HG03066 (cell line): ENCODE results near the gene ALG9.
"Not testable (repeated sequence)": the region's sequence is repeated elsewhere in the genome, so short reads cannot be mapped to it uniquely, and the experiment has no call there.

ENCODE experiments used
- ATAC-seq: cut with Tn5 transposase; IDR thresholded peaks from one replicate; pipeline ENCODE4 v1.9.1; 2021; ENCODE audit warnings: low read depth; ENCODE audit not compliant: unreplicated experiment

Gene ALG9

DNA sequence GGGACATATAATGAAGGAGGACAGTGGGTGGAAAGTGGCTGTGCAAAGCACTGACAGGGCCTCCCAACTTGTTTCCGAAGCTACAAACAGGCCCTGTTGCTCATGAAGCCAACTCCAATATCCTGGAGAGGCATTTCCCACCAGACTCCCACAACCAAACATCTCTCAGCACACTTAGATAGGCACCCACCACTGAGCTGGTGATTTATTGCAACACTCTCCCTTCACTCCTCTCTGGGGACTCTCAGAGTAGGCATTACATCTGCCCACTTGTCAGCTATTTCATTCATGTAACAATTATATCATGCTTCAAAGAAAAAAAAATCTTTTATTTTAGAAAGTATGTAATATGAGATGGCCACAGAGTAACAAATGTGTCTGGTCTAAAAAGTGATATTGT lies 73.1 kb downstream of the ALG9 start:
- no peak for ATAC-seq

DNA sequence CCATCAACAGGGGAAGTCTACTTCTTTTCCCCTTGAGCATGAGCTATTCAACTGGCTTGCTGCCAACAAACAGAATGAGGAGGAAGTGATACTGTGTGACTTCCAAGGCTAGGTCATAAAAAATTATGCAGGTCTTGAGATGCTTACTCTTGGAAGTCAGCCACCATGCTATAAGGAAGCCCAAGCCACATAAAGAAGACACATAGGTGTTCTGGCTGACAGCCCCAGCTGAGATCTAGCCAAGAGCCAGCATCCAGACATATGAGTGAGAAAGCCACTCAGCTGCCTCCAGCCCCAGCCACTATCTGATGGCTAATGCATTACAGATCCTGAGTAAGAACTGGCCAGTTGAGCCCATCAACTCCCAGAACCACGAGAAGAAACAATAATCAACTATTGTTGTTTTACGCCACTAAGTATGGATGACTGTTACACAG lies 74.2 kb downstream of the ALG9 start:
- ATAC-seq = peak; percentile 56

DNA sequence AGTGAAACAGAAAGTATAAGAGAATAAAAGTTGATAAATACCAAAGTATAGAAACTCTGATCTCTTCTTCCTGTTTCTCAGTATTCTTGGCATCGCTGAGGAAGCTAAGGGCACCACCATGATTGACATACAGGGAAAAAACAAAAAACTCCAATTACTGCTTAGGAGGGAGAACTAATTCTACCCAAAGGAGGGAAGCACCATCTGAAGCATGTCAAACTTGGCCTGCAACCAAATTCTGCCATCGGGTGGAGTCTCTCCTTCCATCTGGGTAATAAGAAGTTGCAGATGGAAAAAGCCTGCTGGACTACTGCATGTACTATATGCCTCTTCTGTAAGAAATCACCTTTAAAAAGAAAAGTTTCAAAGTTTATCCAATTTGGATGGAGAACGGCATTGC lies 74.7 kb downstream of the ALG9 start:
- no peak for ATAC-seq

DNA sequence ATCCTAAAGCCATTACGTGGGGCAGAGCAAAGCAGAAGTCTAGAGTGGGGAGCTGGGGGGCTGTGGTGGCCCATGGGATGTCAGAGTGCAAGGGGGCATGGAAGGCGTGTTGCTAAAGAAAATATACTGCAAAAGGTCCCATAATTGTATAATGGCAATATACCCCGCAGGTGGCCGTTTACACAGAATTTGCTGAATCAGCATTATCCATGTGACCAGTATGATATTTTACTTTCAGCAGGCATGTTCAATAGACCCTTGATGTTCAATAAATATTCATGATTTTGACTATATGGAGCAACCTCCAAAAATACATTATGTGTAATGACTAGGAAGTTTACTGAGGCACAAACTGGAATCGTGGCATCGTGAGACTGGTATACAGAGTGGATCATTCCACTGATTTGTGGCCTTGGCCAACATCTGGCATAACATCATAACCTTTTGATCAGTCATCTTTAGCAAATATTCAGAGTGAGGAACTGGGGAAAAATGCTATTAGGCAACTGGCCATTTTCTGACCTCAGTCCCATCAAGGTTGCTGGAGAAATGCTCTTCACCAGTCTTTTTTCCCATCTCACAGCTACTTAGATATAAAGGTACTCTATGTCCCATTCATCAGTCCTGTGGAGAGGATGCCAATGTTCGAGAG lies 75.9 kb downstream of the ALG9 start:
- ATAC-seq = no peak

DNA sequence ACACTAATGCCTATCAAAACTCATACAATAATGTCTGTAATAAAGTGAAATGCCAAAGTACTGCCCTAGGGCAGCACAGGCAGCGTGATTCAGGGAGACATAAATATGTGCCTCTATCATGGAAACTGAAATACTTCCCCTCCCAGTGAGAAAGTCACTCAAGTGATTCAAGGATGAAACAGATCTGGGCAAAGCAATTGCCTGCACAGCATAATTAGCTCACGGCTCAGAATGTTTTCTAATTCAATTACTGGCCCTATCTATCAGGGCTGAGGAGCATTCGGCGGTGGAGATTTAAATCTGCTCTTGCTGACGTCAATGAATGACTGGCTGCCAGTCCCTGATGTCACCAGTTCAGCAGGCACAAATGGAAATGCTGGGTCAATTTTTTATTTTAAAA lies 77.5 kb downstream of the ALG9 start:
- no peak for ATAC-seq

DNA sequence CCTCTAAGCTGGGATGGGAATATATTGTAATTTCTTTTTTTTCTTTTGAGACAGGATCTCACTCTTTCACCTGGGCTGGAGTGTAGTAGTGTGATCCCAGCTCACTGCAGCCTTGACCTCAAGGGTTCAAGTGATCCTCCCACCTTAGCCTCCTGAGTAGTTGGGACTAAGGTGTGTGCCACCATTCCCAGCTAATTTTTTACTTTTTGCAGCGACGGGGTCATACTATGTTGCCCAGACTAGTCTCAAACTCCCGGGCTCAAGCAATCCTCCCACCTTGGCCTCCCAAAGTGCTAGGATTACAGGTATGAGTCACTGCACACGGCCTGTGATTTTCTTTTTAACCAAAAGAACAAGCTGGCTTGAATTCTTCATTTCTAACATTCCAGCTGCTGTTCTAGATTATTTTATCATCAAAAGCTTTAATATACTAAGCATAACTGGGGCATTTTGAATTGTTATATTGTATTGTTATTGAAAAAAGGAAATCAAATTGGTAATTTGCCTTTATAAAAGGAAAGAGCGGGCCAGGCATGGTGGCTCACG lies 78.4 kb downstream of the ALG9 start:
- no peak for ATAC-seq

DNA sequence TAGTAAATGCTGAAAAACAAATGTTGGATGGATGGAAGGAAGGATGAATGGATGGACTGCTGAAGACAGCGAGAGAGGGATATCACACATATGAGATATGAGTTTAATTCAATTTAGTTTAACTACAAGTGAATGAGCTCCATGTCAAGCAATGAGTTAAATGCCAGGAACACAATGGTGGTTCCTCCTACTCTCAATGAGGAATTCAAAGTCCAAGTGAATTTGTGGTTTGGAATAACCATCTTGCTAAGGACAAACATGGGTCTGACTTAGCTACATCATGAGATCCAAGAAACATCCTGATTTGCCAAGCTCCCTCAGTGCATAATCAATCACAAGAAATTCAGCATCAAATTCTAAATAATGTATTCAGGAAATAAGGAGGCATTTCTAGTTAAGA lies 79.1 kb downstream of the ALG9 start:
- no peak for ATAC-seq

DNA sequence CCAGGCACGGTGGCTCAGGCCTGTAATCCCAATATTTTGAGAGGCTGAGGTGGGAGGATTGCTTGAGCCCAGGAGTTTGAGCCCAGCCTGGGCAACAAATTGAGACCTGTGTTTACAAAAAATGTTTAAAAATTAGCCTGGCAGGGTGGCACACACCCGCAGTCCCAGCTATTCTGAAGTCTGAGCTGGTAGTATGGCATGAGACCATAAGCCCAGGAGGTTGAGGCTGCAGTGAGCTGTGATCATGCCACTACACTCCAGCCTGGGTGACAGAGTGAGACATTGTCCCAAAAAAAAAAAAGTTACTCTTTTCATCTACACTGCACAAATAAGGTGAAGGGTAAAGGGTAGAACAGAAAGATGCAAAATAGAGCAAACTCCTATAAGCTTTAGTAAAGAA lies 82.9 kb downstream of the ALG9 start:
- no peak for ATAC-seq

DNA sequence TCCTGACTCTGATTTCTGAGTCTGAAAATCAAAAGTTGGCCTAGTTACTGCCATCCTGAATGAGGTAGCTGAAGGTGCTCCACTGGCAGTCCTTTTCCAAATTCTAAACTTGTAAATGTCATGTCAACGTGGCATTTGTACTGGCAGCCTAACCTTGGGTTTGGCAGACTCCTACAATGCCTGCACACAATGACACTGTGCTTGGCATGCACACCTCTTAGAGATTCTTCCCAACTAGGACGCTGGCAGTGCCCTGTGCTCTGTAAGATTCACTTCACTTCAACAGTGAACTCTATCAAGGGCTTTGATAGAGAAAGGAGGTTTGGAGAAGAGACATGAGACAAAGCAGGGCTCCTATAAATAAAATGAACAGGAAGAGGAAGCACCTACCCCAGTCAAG lies 83.3 kb downstream of the ALG9 start:
- no peak for ATAC-seq

DNA sequence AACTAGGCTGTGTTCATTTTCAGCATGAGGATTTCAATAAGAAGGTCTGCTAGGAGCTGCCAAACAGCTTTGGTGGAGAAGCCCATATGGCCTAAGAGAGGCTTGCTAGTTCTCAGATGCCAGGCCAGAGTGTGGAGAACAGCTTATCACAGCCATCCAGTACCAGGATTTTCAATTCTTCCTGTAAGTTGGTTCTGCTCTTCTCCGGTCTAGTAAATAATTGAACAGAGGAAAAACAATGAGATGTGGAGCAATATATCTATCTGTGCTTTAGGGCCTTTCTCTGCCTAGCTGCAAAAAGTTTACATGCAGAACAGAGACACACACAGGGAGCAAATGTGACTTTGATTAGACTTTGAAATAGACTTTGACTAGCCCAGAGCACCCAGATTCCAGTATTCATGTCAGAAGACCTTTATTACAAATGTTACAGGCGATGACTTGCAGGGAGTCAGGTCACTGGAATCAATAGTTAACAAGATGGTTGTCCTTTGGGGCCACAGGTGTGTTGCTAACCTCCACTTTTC lies 85.4 kb downstream of the ALG9 start:
- no peak for ATAC-seq

DNA sequence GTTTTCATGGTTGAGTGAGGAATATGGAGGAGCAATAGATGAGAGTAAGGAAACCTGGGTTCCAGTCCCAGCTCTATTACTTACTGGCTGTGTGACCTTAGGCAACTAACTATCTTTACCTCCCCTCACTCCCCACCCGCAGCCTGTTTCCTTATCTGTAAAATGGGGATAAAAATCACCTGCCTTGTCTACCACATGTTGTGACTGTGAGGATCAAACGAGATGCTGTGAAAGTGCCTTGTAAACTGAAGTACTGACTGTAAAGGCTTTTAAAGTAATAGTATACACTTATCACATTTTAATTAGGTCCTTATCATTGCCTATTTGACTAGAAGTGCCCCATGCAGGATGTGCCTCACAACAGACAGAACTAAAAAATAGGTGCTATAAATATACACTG lies 86.3 kb downstream of the ALG9 start:
- no peak for ATAC-seq

DNA sequence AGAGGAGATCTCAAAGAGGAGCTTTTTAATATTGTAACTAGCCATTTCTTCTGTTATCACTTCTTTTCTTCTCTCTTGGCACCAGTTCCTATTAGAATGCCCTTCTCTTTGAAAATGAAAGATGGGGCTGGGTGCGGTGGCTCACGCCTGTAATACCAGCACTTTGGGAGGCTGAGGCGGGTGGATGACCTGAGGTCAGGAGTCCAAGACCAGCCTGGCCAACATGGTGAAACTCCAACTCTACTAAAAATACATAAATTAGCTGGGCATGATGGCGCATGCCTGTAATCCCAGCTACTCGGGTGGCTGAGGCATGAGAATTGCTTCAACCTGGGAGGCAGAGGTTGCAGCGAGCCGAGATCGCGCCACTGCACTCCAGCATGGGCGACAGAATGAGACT lies 87.1 kb downstream of the ALG9 start:
- ATAC-seq = not testable (repeated sequence)

DNA sequence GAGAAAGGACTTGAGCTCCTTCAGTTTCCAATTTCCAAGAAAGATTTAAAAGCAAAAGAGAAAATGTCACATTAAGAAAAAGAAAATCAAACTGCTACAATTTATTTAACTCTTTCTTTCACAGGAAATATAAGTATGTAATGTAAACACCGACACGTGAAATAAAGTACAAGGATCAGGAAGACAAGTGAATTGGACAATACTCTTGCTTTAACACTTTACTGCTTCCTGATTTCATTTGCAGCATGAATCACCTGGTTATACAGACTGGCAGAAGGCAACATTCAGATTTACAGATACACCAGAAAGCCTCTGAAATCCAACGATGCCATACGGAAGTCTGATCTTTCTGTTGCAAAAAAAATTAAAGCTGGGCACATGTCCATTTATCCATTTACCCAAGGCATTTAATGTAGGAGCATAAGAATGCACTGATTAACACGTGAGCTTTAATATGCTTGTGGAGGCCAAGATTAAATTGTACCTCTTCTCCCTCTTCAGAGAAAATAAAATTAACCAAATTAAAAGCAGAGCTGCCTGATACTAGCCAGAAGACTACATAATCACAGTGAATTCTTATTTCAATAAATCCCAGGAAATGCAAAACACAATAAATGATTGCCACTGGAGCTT lies 89.2 kb downstream of the ALG9 start:
- ATAC-seq = no peak

DNA sequence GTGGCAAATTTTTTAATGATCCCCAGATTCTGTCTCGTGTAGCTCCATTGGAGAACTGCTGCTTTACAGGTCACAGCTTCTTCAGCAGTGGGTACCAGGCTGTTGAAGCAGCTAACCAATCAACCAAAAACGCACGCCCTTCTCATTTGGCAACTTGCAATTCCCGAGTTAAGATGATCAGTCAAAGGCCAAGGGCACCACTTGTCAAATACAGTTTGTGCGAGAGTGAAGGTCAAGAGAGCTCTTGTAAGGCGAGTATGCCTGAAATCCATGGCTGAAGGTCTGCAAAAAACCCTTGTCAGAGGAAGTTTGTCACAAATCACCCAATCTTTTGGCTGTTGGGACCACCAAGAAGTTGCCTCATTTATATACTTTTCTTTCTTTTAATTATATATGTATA lies 92.3 kb downstream of the ALG9 start:
- ATAC-seq = no peak

DNA sequence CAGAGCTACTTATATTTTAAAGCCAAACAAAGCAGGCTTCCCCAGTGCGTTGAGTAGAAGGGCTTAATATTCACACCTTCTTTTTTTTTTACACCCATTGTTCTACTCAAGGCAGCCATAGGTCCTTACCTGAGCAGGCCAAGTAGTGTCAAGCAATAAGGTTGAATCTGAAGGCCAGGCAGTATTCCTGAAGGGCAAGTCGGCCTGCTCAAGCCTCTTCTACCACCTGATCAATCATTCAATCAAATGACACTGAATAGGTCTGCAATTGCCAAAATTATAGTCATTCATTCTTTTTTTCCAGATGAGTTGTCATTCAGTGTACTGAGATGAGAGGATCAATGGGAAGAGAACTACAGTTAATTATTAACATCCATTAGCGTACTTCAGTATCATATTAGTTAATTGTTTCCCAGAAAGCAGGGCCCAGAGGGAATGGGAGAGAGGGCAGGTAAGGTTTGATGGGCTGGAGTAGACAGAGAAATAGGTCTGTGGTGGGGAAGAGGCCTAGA lies 93.3 kb downstream of the ALG9 start:
- ATAC-seq = no peak

DNA sequence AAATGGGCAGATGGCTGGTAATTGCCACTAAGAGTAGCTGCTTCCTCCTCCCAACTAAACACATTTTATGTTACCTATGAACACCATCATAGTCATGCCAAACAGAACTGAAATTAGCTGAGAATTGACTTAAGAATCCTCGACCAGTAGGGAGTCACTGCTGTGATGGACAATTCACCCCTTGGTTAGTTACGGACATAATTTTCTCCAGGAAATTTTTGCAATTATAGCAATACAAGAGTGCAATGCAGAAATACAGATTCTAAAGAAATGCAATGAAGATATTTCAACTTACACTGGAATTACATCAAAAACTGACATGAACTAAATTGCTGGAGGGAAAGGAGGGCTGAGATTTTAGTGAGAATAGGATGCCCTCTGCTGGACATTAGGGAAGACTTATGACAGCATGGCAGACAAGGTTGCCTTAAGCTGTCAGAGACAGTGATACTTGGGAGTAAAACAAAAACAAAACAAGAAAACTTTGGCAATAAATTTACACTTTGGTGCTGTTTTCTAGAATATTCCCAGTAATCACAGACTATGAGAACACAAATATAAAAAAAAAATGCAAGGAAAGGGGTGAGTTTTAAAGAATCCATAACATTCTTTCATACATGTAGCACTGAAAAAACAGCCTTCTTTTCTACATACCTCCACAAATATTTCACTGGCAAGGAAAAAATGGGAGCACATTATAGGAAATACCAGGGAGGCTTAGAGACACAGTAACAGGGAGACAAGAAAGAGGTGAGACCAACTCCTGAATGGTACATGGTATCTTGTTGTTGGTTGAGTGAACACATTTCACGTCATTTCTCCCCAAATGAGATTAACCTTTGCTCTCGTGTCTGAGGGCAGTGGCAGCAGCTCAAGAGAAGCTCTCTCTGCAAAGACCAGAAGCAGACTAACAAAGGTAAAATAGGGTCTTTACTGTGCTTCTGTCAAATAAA lies 94.0 kb downstream of the ALG9 start:
- ATAC-seq = peak; percentile 55

DNA sequence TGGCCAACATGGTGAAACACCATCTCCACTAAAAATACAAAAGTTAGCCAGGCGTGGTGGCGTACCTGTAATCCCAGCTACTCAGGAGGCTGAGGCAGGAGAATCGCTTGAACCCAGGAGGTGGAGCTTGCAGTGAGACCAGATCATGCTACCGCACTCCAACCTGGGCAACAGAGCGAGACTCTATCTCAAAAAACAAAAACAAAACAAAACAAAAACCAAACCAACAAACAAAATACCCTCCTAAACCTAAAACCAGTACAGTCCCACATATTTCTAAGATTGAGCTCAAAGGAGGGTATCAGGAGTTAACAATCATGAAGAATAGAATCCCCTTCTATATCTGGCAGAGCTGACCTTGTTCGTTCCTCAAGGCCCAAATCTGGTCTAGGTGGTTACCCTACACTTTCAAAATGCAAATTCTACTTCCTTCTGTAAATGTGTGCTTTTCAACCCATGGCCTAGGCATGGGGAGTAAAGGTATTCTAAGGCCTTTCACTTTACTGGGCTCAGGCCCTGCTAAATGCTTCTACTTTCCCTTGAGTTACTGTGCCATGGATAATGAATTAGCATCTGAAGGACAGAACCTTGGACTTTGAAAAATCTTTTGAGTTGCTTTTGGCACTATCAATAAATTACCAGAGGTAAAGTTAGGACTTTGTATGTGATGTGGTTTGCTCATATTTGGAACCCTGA lies 94.8 kb downstream of the ALG9 start:
- ATAC-seq = peak; percentile 90

DNA sequence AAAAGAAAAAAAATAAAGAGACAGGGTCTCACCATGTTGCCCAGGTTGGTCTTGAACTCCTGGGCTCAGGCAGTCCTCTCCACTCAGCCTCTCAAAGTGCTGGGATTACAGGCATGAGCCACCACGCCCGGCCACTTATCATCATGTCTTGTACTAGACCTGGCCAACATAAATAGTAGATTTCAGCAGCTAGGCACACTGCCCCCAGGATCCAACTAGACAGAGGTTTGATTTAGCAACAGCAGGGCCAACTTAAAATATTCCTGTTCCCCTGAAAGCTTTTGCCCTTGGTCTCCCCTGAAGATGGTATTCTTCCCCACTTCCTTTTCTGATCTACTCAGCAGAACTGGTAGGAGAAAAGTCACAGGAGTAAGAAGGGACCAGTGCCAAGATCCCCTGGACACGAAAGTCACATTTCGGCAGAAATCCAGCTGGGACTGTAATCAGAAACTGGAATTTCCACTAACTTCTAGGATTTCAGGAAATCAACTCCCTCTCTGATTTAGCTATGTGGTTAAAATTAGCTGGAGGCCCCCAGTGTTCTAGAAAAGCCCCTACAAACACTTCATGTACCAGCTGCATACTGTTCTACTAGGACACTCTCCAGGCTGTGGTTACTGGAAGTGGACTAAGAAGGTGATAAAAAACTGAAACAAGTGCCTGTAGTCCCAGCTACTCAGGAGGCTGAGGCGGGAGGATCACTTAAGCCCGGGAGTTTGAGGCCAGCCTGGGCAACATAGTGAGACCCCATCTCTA lies 96.2 kb downstream of the ALG9 start:
- ATAC-seq = no peak

DNA sequence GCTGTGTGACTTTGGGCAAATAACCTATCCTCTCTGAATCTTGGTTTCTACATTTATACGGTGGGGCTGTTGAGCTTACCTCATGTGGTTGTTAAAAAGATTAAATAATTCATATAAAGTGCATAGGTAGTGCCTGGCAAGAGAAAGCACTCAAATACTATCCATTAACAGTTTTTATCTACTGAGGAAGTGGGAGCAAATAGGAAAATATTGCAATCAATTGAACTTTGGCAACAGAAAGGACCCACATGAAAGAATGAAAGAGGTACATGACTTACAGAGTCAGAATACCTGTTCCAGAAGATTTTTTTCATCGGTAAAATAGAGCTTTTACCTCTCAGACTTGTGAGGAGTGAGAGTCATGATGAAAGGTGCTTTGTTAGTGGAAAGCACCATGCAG lies 98.8 kb downstream of the ALG9 start:
- no peak for ATAC-seq
